K562 (cell line): ENCODE data around the gene IQCM. TPM values are rescaled to one million over a fixed set of nuclear protein-coding genes. Genes with fewer than 3 reads are reported as not detected.

ENCODE experiments used
- ATAC-seq: fragments of 200-7000 bp; cut with Tn5 transposase; 3 replicates; pipeline ENCODE4 v1.9.1; 2020; ENCODE audit warnings: moderate library complexity
- BruUV-seq: library from RNA; stranded (reverse); fragments of 400-500 nt; replicated peaks from 2 replicates; lab custom pipeline; 2021; lab: Mats Ljungman, UMichigan
- CTCF ChIA-PET: fragments of 300-600 bp; formaldehyde crosslinking; extraction: SDS; loops from one replicate; lab custom pipeline; 2021; ENCODE audit warnings: low intra/inter-chr PET ratio; lab: Yijun Ruan, JAX
- POLR2A ChIA-PET: fragments of 300-600, 350-650 bp; sonication (Branson Sonifier 250); formaldehyde crosslinking; extraction: SDS; loops from one replicate; lab custom pipeline; 2021; ENCODE audit warnings: antibody characterized with exemption, inconsistent platforms; lab: Yijun Ruan, JAX
- DNase-seq, 4 experiments: peaks; one replicate each; pipeline versions ENCODE4 v3.0.0 to v3.0.0-alpha.2; 2011 to 2018; ENCODE audit warnings: low spot score in 3 of 4, mixed read lengths in 3 of 4; ENCODE audit errors: extremely low read depth in 1 of 4
- FAIRE-seq: peaks from 2 replicates; lab custom pipeline; 2011; peaks lifted over from hg19 to GRCh38; lab: Jason Lieb, UNC
- H2AFZ ChIP-seq: 2 replicates; pipeline ENCODE4 v1.6.0; 2011; ENCODE audit warnings: low read depth, low read length, control low read depth, inconsistent platforms
- H3K27ac ChIP-seq: fragments of 200-600 bp; 3 replicates; pipeline ENCODE4 v1.8.0; 2011; ENCODE audit warnings: low read depth, mild to moderate bottlenecking, control low read depth, inconsistent platforms, low read length, moderate library complexity, mixed read lengths; ENCODE audit errors: extremely low read depth
- H3K27me3 ChIP-seq, 2 experiments: fragments of 300-600 bp in 1 of 2; 2 replicates in 1 of 2; 3 replicates in 1 of 2; pipeline versions ENCODE4 v1.6.0 to v1.8.0; 2011; ENCODE audit warnings: inconsistent platforms in 2 of 2, low read length in 2 of 2, mild to moderate bottlenecking in 1 of 2, mixed read lengths in 1 of 2, moderate library complexity in 1 of 2; ENCODE audit not compliant: control insufficient read depth in 2 of 2, insufficient read depth in 2 of 2
- H3K36me3 ChIP-seq: fragments of 300-600 bp; 3 replicates; pipeline ENCODE4 v1.8.0; 2011; ENCODE audit warnings: mild to moderate bottlenecking, low read length, inconsistent platforms; ENCODE audit not compliant: control insufficient read depth, insufficient read depth
- H3K4me1 ChIP-seq, 2 experiments: fragments of 200-600 bp in 1 of 2; replicated peaks in 1 of 2; 2 replicates in 1 of 2; 3 replicates in 1 of 2; pipeline versions ENCODE4 v1.5.1 to v1.8.0; 2011; ENCODE audit warnings: inconsistent platforms in 2 of 2, low read length in 2 of 2, mild to moderate bottlenecking in 1 of 2, mixed read lengths in 1 of 2, moderate library complexity in 1 of 2; ENCODE audit not compliant: control insufficient read depth in 2 of 2, insufficient read depth in 2 of 2
- H3K4me2 ChIP-seq: 2 replicates; pipeline ENCODE4 v1.6.1; 2011; ENCODE audit warnings: low read length, control low read depth, inconsistent platforms, mixed read lengths; ENCODE audit not compliant: insufficient read depth
- H3K4me3 ChIP-seq: fragments of 200-600 bp; sonication (generic), shearing (Covaris generic); 2 replicates; pipeline ENCODE4 v1.5.1; 2016; ENCODE audit warnings: control low read depth, inconsistent platforms
- H3K79me2 ChIP-seq: fragments of 200-600 bp; 3 replicates; pipeline ENCODE4 v1.8.0; 2011; ENCODE audit warnings: low read length, inconsistent platforms; ENCODE audit not compliant: control insufficient read depth, insufficient read depth
- H3K9ac ChIP-seq, 2 experiments: 2 replicates each; pipeline versions ENCODE4 v1.6.0 to v1.6.1; 2011; ENCODE audit warnings: low read depth in 2 of 2, low read length in 2 of 2, control low read depth in 1 of 2, inconsistent platforms in 1 of 2, mild to moderate bottlenecking in 1 of 2, mixed read lengths in 1 of 2; ENCODE audit not compliant: insufficient read depth in 1 of 2
- H3K9me1 ChIP-seq: one replicate; pipeline ENCODE4 v1.6.0; 2011; ENCODE audit warnings: inconsistent platforms, mild to moderate bottlenecking, low read length, moderate library complexity; ENCODE audit not compliant: control insufficient read depth, insufficient read depth
- H3K9me3 ChIP-seq: replicated peaks from 2 replicates; pipeline ENCODE4 v1.5.1; 2011; ENCODE audit warnings: low read depth, low read length, inconsistent platforms; ENCODE audit not compliant: control insufficient read depth, insufficient read depth
- H4K20me1 ChIP-seq: replicated peaks from 2 replicates; pipeline ENCODE4 v1.6.1; 2011; ENCODE audit warnings: low read length, inconsistent platforms, mixed read lengths; ENCODE audit not compliant: control insufficient read depth, insufficient read depth
- GTF2F1 ChIP-seq: IDR thresholded peaks from 2 replicates; pipeline ENCODE4 v1.6.1; 2011; ENCODE audit warnings: low read depth, low read length, improper control_type of control experiment
- HMGN3 ChIP-seq: IDR thresholded peaks from 2 replicates; pipeline ENCODE4 v1.6.1; 2011; ENCODE audit warnings: borderline replicate concordance, low read depth, mild to moderate bottlenecking, mixed read lengths, low read length; ENCODE audit not compliant: insufficient read length; ENCODE audit errors: extremely low read depth
- PTBP1 ChIP-seq: fragments of 200-400 bp; formaldehyde crosslinking; IDR thresholded peaks from 2 replicates; pipeline ENCODE4 v1.6.1; 2017; ENCODE audit warnings: low read depth, low read length
- RUNX1 ChIP-seq: sonication (generic); IDR thresholded peaks from 2 replicates; pipeline ENCODE4 v1.6.1; 2016; ENCODE audit warnings: antibody characterized with exemption, low read depth
- SREBF1 ChIP-seq: fragments of 150-350 bp; IDR thresholded peaks from 2 replicates; pipeline ENCODE4 v1.6.1; 2014; ENCODE audit warnings: antibody characterized with exemption, low read depth, low read length, borderline replicate concordance
- SRSF1 ChIP-seq: fragments of 200-400 bp; formaldehyde crosslinking; IDR thresholded peaks from 2 replicates; pipeline ENCODE4 v1.6.1; 2017; ENCODE audit warnings: mild to moderate bottlenecking, low read depth, low read length, moderate library complexity
- TEAD4 ChIP-seq, 2 experiments: sonication (generic) in 1 of 2; formaldehyde crosslinking in 1 of 2; IDR thresholded peaks; 2 replicates each; pipeline versions ENCODE4 v1.6.1 to v1.8.0; 2012 to 2022; ENCODE audit warnings: borderline replicate concordance in 1 of 2, inconsistent platforms in 1 of 2, low read length in 1 of 2, mild to moderate bottlenecking in 1 of 2, missing genetic modification reagents in 1 of 2
- ZBTB17 ChIP-seq: fragments of 450-650 bp; formaldehyde crosslinking; IDR thresholded peaks from 2 replicates; pipeline ENCODE4 v1.4.0; 2020; ENCODE audit warnings: mild to moderate bottlenecking
- ZNF274 ChIP-seq: IDR thresholded peaks from 2 replicates; pipeline ENCODE4 v1.6.1; 2011; ENCODE audit warnings: low read depth, mild to moderate bottlenecking, low read length, moderate library complexity, borderline replicate concordance
- ZSCAN29 ChIP-seq: fragments of 450-650 bp; IDR thresholded peaks from 2 replicates; pipeline ENCODE4 v1.6.1; 2017
- WGBS: fragments of 100-300 bp; shearing (Covaris generic); methylation state at CpG from one replicate; pipeline ENCODE4 v1.1.6; 2016; ENCODE audit warnings: low coverage, mixed read lengths; ENCODE audit not compliant: insufficient coverage; ENCODE audit errors: missing lambda C conversion rate; 5-methylcytosine and 5-hydroxymethylcytosine counted together
- in situ Hi-C: fragments of 300-500 bp; cut with MboI; formaldehyde crosslinking; loops from 4 replicates; pipeline ENCODE4 v1.15.0; 2018; ENCODE audit warnings: inconsistent platforms, mixed read lengths
- intact Hi-C: fragments of 100-400 bp; cut with micrococcal nuclease; formaldehyde crosslinking; loops from 2 replicates; pipeline ENCODE4 v1.14.2; 2022
- polyA plus RNA-seq, 8 experiments: library from polyadenylated mRNA; depleted of rRNA in 4 of 8; stranded (reverse) in 5 of 8; unstranded in 3 of 8; fragments of >200 nt; fragmentation: Nextera tagmentation in 2 of 8; fragmentation: Illumina TruSeq in 1 of 8; extraction: Ambion mirVana in 2 of 8; extraction: Trizol in 1 of 8; gene quantifications; 2 replicates each; pipeline versions ENCODE4 v1.2.1 to v1.2.3, GENCODE V29; 2011 to 2014; ENCODE audit warnings: inconsistent platforms in 1 of 8, missing spikeins in 1 of 8
- total RNA-seq, 7 experiments: library from RNA; depleted of rRNA in 6 of 7; stranded (reverse); fragments of >200 nt in 6 of 7; fragmentation: Illumina TruSeq in 2 of 7; extraction: Trizol in 2 of 7; gene quantifications; 2 replicates each; pipeline versions ENCODE4 v1.2.1 to v1.2.3, GENCODE V29; 2011 to 2021; ENCODE audit warnings: low replicate concordance in 1 of 7
- TF ChIP-seq, protein P1 (sequence below): fragments of 250-450 bp; sonication (Bioruptor Pico); IDR thresholded peaks from 2 replicates; pipeline ENCODE4 v1.4.0; 2020
- TF ChIP-seq, protein P2 (sequence below), 2 experiments: IDR thresholded peaks in 1 of 2; conservative IDR thresholded peaks in 1 of 2; 2 replicates each; pipeline ENCODE4 v1.6.1; 2016; ENCODE audit warnings: low read depth in 2 of 2, mild to moderate bottlenecking in 1 of 2, missing compliant biosample characterization in 1 of 2, missing genetic modification characterization in 1 of 2, moderate library complexity in 1 of 2
- TF ChIP-seq, protein P3 (sequence below): sonication (generic); formaldehyde crosslinking; IDR thresholded peaks from 2 replicates; pipeline ENCODE4 v1.8.0; 2022; ENCODE audit warnings: mild to moderate bottlenecking, missing genetic modification reagents

The IQCM gene
- total and polyA plus RNA-seq, 9 of the 15 experiments (the other 6 are each of a cell fraction or from before 2014, with no cell fraction given): not detected

DNA sequence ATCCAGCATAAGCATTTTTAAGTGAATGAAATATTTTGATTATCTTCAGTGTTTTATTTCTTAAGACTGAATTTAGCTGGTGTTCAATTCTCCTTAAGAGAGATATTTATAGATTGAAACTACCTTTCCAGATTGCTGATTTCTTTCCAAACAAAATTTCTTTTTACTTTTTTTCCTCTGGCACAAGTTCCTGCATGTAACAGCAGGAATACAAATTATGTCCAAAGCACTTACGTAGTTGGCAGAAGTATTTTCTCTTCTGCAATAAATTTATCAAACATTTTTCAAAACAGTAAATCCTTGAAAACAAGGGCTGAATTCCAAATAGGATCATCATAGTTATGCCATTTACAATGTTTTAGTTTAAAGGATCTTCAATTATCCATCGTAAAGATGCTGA lies 412.6 kb downstream of the IQCM start (continued):
- TF ChIP-seq ZSCAN29 (no peak), ZNF274 (no peak), TEAD4 (IDR thresholded peaks at IDR 0.05; ENCODE audit: low read length) (no peak), TEAD4 (CRISPR knock-in tag; IDR thresholded peaks at IDR 0.05; ENCODE audit: borderline replicate concordance) (no peak)

DNA sequence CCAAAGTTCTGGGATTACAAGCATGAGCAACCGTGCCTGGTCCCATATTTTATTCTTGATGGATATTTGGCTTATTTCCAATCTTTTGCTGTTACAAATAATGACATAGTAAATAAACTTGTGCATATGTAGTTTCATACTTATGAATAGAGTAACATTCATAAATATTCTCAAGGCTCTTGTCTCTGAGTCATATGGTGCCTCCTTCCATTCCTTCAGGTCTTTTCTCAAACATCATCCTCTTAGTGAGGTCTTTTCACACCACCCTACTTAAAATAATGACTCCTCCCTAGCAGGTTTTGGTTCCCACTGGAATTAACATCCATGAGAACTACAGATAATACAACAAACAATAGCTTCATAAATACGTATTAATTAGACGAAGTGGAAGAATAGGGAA lies 416.6 kb downstream of the IQCM start:
- ATAC-seq (no peak), DNase-seq (no peak), FAIRE-seq (no peak)
- POLR2A ChIA-PET: no interaction called here
- no peak overlapping the region for H3K4me2 ChIP-seq
- WGBS: 0% methylated on average over 3 of the region's 3 CpGs
- H3K79me2 ChIP-seq: no peaks in the 10 kb centered on the region
- no peaks in the 10 kb centered on the region for H3K4me1 ChIP-seq
- no peak overlapping the region for H2AFZ ChIP-seq
- H3K4me3 ChIP-seq: no peak overlapping the region
- CTCF ChIA-PET: no interaction called here
- BruUV-seq: no TSS peak
- H4K20me1 ChIP-seq: no peaks in the 10 kb centered on the region
- no peaks in the 10 kb centered on the region for H3K36me3 ChIP-seq
- H3K9me1 ChIP-seq: no peaks in the 10 kb centered on the region
- no peak overlapping the region for H3K27ac ChIP-seq
- H3K9ac ChIP-seq: no peak overlapping the region
- intact Hi-C loops: no loop called here
- H3K9me3 ChIP-seq: no peaks in the 10 kb centered on the region
- H3K27me3 ChIP-seq: no peaks in the 10 kb centered on the region
- in situ Hi-C loops: no loop called here
- TF ChIP-seq RUNX1: no peak
- TF ChIP-seq SREBF1: no peak
- no peak for TF ChIP-seq HMGN3
- no peak for TF ChIP-seq PTBP1
- TF ChIP-seq ZBTB17 (CRISPR knock-in tag): no peak
- TF ChIP-seq GTF2F1: no peak
- TF ChIP-seq, protein P1, sequence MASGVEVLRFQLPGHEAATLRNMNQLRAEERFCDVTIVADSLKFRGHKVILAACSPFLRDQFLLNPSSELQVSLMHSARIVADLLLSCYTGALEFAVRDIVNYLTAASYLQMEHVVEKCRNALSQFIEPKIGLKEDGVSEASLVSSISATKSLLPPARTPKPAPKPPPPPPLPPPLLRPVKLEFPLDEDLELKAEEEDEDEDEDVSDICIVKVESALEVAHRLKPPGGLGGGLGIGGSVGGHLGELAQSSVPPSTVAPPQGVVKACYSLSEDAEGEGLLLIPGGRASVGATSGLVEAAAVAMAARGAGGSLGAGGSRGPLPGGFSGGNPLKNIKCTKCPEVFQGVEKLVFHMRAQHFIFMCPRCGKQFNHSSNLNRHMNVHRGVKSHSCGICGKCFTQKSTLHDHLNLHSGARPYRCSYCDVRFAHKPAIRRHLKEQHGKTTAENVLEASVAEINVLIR (CRISPR knock-in tag): no peak
- TF ChIP-seq, protein P2, sequence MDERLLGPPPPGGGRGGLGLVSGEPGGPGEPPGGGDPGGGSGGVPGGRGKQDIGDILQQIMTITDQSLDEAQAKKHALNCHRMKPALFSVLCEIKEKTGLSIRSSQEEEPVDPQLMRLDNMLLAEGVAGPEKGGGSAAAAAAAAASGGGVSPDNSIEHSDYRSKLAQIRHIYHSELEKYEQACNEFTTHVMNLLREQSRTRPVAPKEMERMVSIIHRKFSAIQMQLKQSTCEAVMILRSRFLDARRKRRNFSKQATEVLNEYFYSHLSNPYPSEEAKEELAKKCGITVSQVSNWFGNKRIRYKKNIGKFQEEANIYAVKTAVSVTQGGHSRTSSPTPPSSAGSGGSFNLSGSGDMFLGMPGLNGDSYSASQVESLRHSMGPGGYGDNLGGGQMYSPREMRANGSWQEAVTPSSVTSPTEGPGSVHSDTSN (CRISPR knock-in tag; IDR thresholded peaks at IDR 0.05; ENCODE audit: low read depth): no peak
- TF ChIP-seq, protein P2 (tag; conservative IDR thresholded peaks at IDR 0.05; ENCODE audit: low read depth): no peak
- no peak for TF ChIP-seq SRSF1
- TF ChIP-seq, protein P3, sequence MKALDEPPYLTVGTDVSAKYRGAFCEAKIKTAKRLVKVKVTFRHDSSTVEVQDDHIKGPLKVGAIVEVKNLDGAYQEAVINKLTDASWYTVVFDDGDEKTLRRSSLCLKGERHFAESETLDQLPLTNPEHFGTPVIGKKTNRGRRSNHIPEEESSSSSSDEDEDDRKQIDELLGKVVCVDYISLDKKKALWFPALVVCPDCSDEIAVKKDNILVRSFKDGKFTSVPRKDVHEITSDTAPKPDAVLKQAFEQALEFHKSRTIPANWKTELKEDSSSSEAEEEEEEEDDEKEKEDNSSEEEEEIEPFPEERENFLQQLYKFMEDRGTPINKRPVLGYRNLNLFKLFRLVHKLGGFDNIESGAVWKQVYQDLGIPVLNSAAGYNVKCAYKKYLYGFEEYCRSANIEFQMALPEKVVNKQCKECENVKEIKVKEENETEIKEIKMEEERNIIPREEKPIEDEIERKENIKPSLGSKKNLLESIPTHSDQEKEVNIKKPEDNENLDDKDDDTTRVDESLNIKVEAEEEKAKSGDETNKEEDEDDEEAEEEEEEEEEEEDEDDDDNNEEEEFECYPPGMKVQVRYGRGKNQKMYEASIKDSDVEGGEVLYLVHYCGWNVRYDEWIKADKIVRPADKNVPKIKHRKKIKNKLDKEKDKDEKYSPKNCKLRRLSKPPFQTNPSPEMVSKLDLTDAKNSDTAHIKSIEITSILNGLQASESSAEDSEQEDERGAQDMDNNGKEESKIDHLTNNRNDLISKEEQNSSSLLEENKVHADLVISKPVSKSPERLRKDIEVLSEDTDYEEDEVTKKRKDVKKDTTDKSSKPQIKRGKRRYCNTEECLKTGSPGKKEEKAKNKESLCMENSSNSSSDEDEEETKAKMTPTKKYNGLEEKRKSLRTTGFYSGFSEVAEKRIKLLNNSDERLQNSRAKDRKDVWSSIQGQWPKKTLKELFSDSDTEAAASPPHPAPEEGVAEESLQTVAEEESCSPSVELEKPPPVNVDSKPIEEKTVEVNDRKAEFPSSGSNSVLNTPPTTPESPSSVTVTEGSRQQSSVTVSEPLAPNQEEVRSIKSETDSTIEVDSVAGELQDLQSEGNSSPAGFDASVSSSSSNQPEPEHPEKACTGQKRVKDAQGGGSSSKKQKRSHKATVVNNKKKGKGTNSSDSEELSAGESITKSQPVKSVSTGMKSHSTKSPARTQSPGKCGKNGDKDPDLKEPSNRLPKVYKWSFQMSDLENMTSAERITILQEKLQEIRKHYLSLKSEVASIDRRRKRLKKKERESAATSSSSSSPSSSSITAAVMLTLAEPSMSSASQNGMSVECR: no peak
